Mesodermal cell (in vitro differentiated cells): ENCODE results near the gene KDSR. TPM values are rescaled to one million over a fixed set of nuclear protein-coding genes. Genes with fewer than 3 reads are reported as not detected.

ENCODE experiments used
- H3K27ac ChIP-seq: 2 replicates; pipeline ENCODE4 v1.7.0; 2013; ENCODE audit warnings: mild to moderate bottlenecking, low read depth, low read length, moderate library complexity; ENCODE audit not compliant: severe bottlenecking
- H3K36me3 ChIP-seq: 2 replicates; pipeline ENCODE4 v1.7.1; 2013; ENCODE audit warnings: mild to moderate bottlenecking, low read length, moderate library complexity; ENCODE audit not compliant: control insufficient read depth, insufficient read depth
- H3K4me1 ChIP-seq: one replicate; pipeline ENCODE4 v1.7.1; 2013; ENCODE audit warnings: mild to moderate bottlenecking, low read length; ENCODE audit not compliant: insufficient read depth, control insufficient read depth, poor library complexity, severe bottlenecking
- H3K4me3 ChIP-seq: 2 replicates; pipeline ENCODE4 v1.7.0; 2013; ENCODE audit warnings: low read length, control low read depth, mild to moderate bottlenecking; ENCODE audit not compliant: insufficient read depth, poor library complexity, severe bottlenecking; ENCODE audit errors: extremely low read depth
- H3K9me3 ChIP-seq: 2 replicates; pipeline ENCODE4 v1.7.1; 2013; ENCODE audit warnings: mild to moderate bottlenecking, low read length, moderate library complexity; ENCODE audit not compliant: control insufficient read depth
- WGBS, 2 experiments: methylation state at CpG; one replicate each; pipeline ENCODE4 v1.1.5; 2013; ENCODE audit warnings: missing lambda C conversion rate in 2 of 2; ENCODE audit not compliant: insufficient coverage in 2 of 2; 5-methylcytosine and 5-hydroxymethylcytosine counted together
- polyA plus RNA-seq, 2 experiments: library from polyadenylated mRNA; stranded (reverse); fragments of 50-300 nt; gene quantifications; one replicate each; pipeline ENCODE4 v1.2.3, GENCODE V29; 2013

KDSR gene
- 45.3 TPM for polyA plus RNA-seq (2013, experiment 1 of 2)
- 35.5 TPM for polyA plus RNA-seq (2013, experiment 2 of 2)

- H3K9me3 ChIP-seq, result peaks cover 7% of the 10 kb centered on the region
- WGBS, 2 experiments, result 1% methylated on average over 56 to 65 of the region's 90 CpGs
- H3K4me1 ChIP-seq, result no peaks in the 10 kb centered on the region
- H3K4me3 ChIP-seq, result peak within 1 kb of the TSS; percentile 93
- H3K36me3 ChIP-seq, result peaks cover 14% of the 10 kb centered on the region
- H3K27ac ChIP-seq, result peak within 1 kb of the TSS; percentile 95
These were observed at the start of gene KDSR for GRCh38 chr18:63367053-63367953. KDSR (minus strand) TSS chr18:63367206; CDS start chr18:63367118, 88 bp downstream.

- 82% methylated on average over 2 of the region's 4 CpGs; no CpG with 5 or more reads in 1 of the 2 experiments for WGBS, 2 experiments
These were observed 45.9 kb upstream of the KDSR start for GRCh38 chr18:63412953-63413352.

GRCh38 chr18:63410792-63411191, 43.8 kb upstream of the KDSR start:
- 100% methylated on average over 2 of the region's 4 CpGs; no CpG with 5 or more reads in 1 of the 2 experiments for WGBS, 2 experiments
- H3K27ac ChIP-seq, result no peak overlapping the region
- no peaks in the 10 kb centered on the region for H3K9me3 ChIP-seq
- H3K4me3 ChIP-seq, result no peak overlapping the region
- H3K36me3 ChIP-seq, result peaks cover 77% of the 10 kb centered on the region
- peaks cover 6% of the 10 kb centered on the region for H3K4me1 ChIP-seq

More at GRCh38 chr18:63412953-63413352, 45.9 kb upstream of the KDSR start:
- Histone ChIP-seq H3K4me3 (no peak overlapping the region), H3K27ac (no peak overlapping the region), H3K4me1 (peaks cover 6% of the 10 kb centered on the region), H3K36me3 (peaks cover 86% of the 10 kb centered on the region), H3K9me3 (no peaks in the 10 kb centered on the region)

GRCh38 chr18:63409301-63409700, 42.3 kb upstream of the KDSR start:
- H3K36me3 ChIP-seq, result peaks cover 69% of the 10 kb centered on the region
- 89 to 90% methylated on average over 3 of the region's 5 CpGs for whole genome bisulfite sequencing, 2 experiments
- H3K4me1 ChIP-seq, result peaks cover 6% of the 10 kb centered on the region
- no peaks in the 10 kb centered on the region for H3K9me3 ChIP-seq
- H3K4me3 ChIP-seq, result no peak overlapping the region
- no peak overlapping the region for H3K27ac ChIP-seq

- Histone ChIP-seq H3K36me3 (peaks cover 68% of the 10 kb centered on the region), H3K4me3 (no peak overlapping the region), H3K9me3 (no peaks in the 10 kb centered on the region), H3K27ac (no peak overlapping the region), H3K4me1 (peaks cover 6% of the 10 kb centered on the region)
- no CpG with 5 or more reads among the region's 1 CpG for WGBS, 2 experiments
These were observed 40.7 kb upstream of the KDSR start for GRCh38 chr18:63407734-63408133.

GRCh38 chr18:63405986-63406385, 39.0 kb upstream of the KDSR start:
- Histone ChIP-seq H3K36me3 (peaks cover 75% of the 10 kb centered on the region), H3K9me3 (no peaks in the 10 kb centered on the region), H3K4me3 (no peak overlapping the region), H3K27ac (no peak overlapping the region), H3K4me1 (peaks cover 1% of the 10 kb centered on the region)
- WGBS, 2 experiments, result 93 to 96% methylated on average over 2 to 3 of the region's 3 CpGs

GRCh38 chr18:63402246-63403162, 35.5 kb upstream of the KDSR start:
- Histone ChIP-seq H3K36me3 (peaks cover 67% of the 10 kb centered on the region), H3K27ac (no peak overlapping the region)

GRCh38 chr18:63399300-63399699, 32.3 kb upstream of the KDSR start:
- H3K4me1 ChIP-seq, result no peaks in the 10 kb centered on the region
- no peak overlapping the region for H3K27ac ChIP-seq
- no peaks in the 10 kb centered on the region for H3K9me3 ChIP-seq
- WGBS, 2 experiments, result no CpG with 5 or more reads among the region's 3 CpGs
- peaks cover 82% of the 10 kb centered on the region for H3K36me3 ChIP-seq
- no peak overlapping the region for H3K4me3 ChIP-seq

More at GRCh38 chr18:63402246-63403162, 35.5 kb upstream of the KDSR start:
- Histone ChIP-seq H3K4me1 (no peaks in the 10 kb centered on the region), H3K4me3 (no peak overlapping the region), H3K9me3 (no peaks in the 10 kb centered on the region)
- 92 to 97% methylated on average over 7 of the region's 8 CpGs for WGBS, 2 experiments

- H3K27ac ChIP-seq, result no peak overlapping the region
- no peaks in the 10 kb centered on the region for H3K4me1 ChIP-seq
- 86% methylated on average over 1 of the region's 1 CpG; no CpG with 5 or more reads in 1 of the 2 experiments for WGBS, 2 experiments
- H3K4me3 ChIP-seq, result no peak overlapping the region
- H3K9me3 ChIP-seq, result no peaks in the 10 kb centered on the region
- H3K36me3 ChIP-seq, result peaks cover 80% of the 10 kb centered on the region
These were observed 30.3 kb upstream of the KDSR start for GRCh38 chr18:63397349-63397748.

- H3K4me3 ChIP-seq, result no peak overlapping the region
- peaks cover 70% of the 10 kb centered on the region for H3K36me3 ChIP-seq
- H3K27ac ChIP-seq, result no peak overlapping the region
- H3K9me3 ChIP-seq, result no peaks in the 10 kb centered on the region
- H3K4me1 ChIP-seq, result no peaks in the 10 kb centered on the region
- no CpG with 5 or more reads among the region's 1 CpG for WGBS, 2 experiments
These were observed 28.5 kb upstream of the KDSR start for GRCh38 chr18:63395503-63395902.
